ENCODE data around the gene DUOXA1. TPM values are rescaled to one million over a fixed set of nuclear protein-coding genes. Genes with fewer than 3 reads are reported as not detected.
"Not testable (repeated sequence)": the region's sequence is repeated elsewhere in the genome, so short reads cannot be mapped to it uniquely, and the experiment has no call there.

DUOXA1 gene
- total RNA-seq, 1 experiment from 2014 or later, result not detected

- DNase-seq (ENCODE audit: low read depth), result peak; percentile 22
Observed at GRCh38 chr15:45091161-45091560, 38.5 kb downstream of the DUOXA1 start.

GRCh38 chr15:45089712-45090373 lies 39.8 kb downstream of the DUOXA1 start:
- no peak for DNase-seq (ENCODE audit: low read depth)

- peak; percentile 34 for DNase-seq (ENCODE audit: low read depth)
Observed at GRCh38 chr15:45088801-45089711, 40.6 kb downstream of the DUOXA1 start.

- DNase-seq (ENCODE audit: low read depth), result no peak
Observed at GRCh38 chr15:45087513-45087912, 42.2 kb downstream of the DUOXA1 start.

GRCh38 chr15:45084163-45084562 lies 45.5 kb downstream of the DUOXA1 start:
- no peak for DNase-seq (ENCODE audit: low read depth)

DNA sequence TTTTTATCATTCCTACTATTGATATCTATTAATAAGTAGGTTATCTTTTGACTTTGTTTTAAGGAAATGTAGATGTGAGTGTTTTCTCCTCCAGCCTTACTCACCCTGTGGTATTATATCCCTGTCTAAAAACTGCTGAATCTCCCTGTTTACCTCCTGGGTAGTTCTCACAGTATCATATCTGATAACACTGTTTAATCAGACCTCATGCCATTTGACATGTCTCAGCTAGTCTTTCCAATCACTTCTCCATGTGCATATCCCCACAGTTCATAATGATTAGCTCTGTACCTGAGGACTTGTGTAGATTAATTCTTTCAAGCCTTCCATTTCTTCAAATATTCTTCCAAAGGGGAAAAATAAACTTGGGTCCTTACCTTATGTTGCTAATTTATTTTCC lies 46.5 kb downstream of the DUOXA1 start:
- DNase-seq (ENCODE audit: low read depth), result no peak

GRCh38 chr15:45082412-45082811 lies 47.3 kb downstream of the DUOXA1 start:
- DNase-seq (ENCODE audit: low read depth), result not testable (repeated sequence)

- DNase-seq (ENCODE audit: low read depth), result not testable (repeated sequence)
Observed at GRCh38 chr15:45080593-45080992, 49.1 kb downstream of the DUOXA1 start.

GRCh38 chr15:45079628-45080246 lies 49.9 kb downstream of the DUOXA1 start:
- not testable (repeated sequence) for DNase-seq (ENCODE audit: low read depth)

DNA sequence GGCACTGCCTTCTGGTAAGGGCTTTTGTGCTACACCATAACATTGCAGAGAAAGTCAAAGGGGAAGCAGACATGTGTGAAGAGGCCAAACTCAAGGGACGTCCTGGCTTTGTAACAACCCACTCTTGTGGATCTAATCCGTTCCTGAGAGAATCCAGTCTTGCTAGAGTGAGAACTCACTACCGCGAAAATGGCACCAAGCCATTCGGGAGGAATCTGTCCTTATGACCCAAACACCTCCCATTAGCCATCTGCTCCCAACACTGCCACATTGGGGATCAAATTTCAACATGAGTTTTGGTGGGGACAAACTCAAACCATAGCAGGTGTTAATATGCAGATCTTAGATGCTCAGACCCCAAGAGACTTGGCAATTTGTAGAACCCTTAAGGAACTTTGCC lies 50.5 kb downstream of the DUOXA1 start:
- DNase-seq (ENCODE audit: low read depth), result peak; percentile 23

- not testable (repeated sequence) for DNase-seq (ENCODE audit: low read depth)
Observed at GRCh38 chr15:45077391-45077790, 52.3 kb downstream of the DUOXA1 start.

GRCh38 chr15:45075440-45076320 lies 54.0 kb downstream of the DUOXA1 start:
- not testable (repeated sequence) for DNase-seq (ENCODE audit: low read depth)

DNA sequence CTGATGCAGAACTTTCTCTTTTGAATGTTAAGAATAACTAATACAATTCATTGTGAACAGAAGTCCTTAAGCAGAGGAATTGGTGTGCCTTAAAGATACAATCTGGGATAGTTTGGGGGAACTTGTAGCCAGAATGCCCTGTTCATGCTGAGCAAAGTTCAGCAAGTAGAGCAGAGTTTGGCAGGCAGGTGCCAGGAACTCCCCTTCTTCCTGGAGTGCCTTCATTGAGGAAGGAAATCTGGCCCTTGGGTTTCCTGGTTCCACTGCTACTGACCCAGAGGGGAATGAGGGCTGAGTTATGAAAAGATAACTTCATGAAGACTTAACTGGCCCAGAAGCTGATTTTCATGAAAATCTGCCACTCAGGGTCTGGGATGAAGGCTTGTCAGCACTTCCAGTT lies 56.1 kb downstream of the DUOXA1 start:
- DNase-seq (ENCODE audit: low read depth), result not testable (repeated sequence)

DNA sequence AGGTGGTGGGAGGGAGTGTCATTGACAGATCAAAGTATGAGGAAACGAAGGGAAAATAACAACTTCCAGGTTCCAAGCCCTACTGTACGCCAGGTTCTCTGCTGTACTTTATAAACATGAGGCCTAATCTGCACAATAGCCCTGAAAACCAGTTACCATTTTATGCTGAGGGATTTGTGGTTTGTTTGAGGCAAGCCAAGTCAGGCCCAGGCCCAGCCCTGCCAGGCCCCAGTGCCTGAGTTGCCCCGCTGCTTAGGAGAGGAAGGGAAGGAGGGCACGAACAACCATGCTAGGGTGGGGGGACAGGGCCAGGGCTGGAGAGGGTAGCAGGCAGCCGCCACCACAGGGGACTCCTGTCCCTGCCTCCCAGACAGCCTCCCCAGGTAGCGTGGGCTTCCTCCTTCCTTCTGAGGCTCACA lies 59.7 kb downstream of the DUOXA1 start:
- not testable (repeated sequence) for DNase-seq (ENCODE audit: low read depth)

Other genes starting within 250 kb of the DUOXA1 start
- not detected in 2 replicates for gene TERB2, start 173.2 kb downstream of the DUOXA1 start, total RNA-seq (2014; rRNA removed; shearing (Covaris generic))
- gene SORD, start 106.7 kb downstream of the DUOXA1 start, total RNA-seq (2014; rRNA removed; shearing (Covaris generic)), result 29.4 and 33.1 TPM in 2 replicates
- not detected in 2 replicates for gene DUOX2, start 15.7 kb downstream of the DUOXA1 start, total RNA-seq (2014; rRNA removed; shearing (Covaris generic))
- gene DUOXA2, start 15.6 kb downstream of the DUOXA1 start, total RNA-seq (2014; rRNA removed; shearing (Covaris generic)), result not detected in 2 replicates
- gene DUOX1, start 115 bp upstream of the DUOXA1 start, total RNA-seq (2014; rRNA removed; shearing (Covaris generic)), result not detected in 2 replicates
- gene SHF, start 58.1 kb upstream of the DUOXA1 start, total RNA-seq (2014; rRNA removed; shearing (Covaris generic)), result 2.3 and 4.4 TPM in 2 replicates
- gene SLC28A2, start 122.4 kb upstream of the DUOXA1 start, total RNA-seq (2014; rRNA removed; shearing (Covaris generic)), result not detected in 2 replicates
- gene GATM, start 248.7 kb upstream of the DUOXA1 start, total RNA-seq (2014; rRNA removed; shearing (Covaris generic)), result 0.68 and 1.4 TPM in 2 replicates